K562 (cell line): ENCODE results near the gene SRP9. TPM values are rescaled to one million over a fixed set of nuclear protein-coding genes. Genes with fewer than 3 reads are reported as not detected.

Experiments
- ATAC-seq: fragments of 200-7000 bp; cut with Tn5 transposase; 3 replicates; pipeline ENCODE4 v1.9.1; 2020; ENCODE audit warnings: moderate library complexity
- BruUV-seq: library from RNA; stranded (reverse); fragments of 400-500 nt; replicated peaks from 2 replicates; lab custom pipeline; 2021; lab: Mats Ljungman, UMichigan
- CTCF ChIA-PET: fragments of 300-600 bp; formaldehyde crosslinking; extraction: SDS; loops from one replicate; lab custom pipeline; 2021; ENCODE audit warnings: low intra/inter-chr PET ratio; lab: Yijun Ruan, JAX
- POLR2A ChIA-PET: fragments of 300-600, 350-650 bp; sonication (Branson Sonifier 250); formaldehyde crosslinking; extraction: SDS; loops from one replicate; lab custom pipeline; 2021; ENCODE audit warnings: antibody characterized with exemption, inconsistent platforms; lab: Yijun Ruan, JAX
- DNase-seq, 4 experiments: peaks; one replicate each; pipeline versions ENCODE4 v3.0.0 to v3.0.0-alpha.2; 2011 to 2018; ENCODE audit warnings: low spot score in 3 of 4, mixed read lengths in 3 of 4; ENCODE audit errors: extremely low read depth in 1 of 4
- FAIRE-seq: peaks from 2 replicates; lab custom pipeline; 2011; peaks lifted over from hg19 to GRCh38; lab: Jason Lieb, UNC
- H2AFZ ChIP-seq: 2 replicates; pipeline ENCODE4 v1.6.0; 2011; ENCODE audit warnings: low read depth, low read length, control low read depth, inconsistent platforms
- H3K27ac ChIP-seq: fragments of 200-600 bp; 3 replicates; pipeline ENCODE4 v1.8.0; 2011; ENCODE audit warnings: low read depth, mild to moderate bottlenecking, control low read depth, inconsistent platforms, low read length, moderate library complexity, mixed read lengths; ENCODE audit errors: extremely low read depth
- H3K27me3 ChIP-seq, 2 experiments: fragments of 300-600 bp in 1 of 2; 2 replicates in 1 of 2; 3 replicates in 1 of 2; pipeline versions ENCODE4 v1.6.0 to v1.8.0; 2011; ENCODE audit warnings: inconsistent platforms in 2 of 2, low read length in 2 of 2, mild to moderate bottlenecking in 1 of 2, mixed read lengths in 1 of 2, moderate library complexity in 1 of 2; ENCODE audit not compliant: control insufficient read depth in 2 of 2, insufficient read depth in 2 of 2
- H3K36me3 ChIP-seq: fragments of 300-600 bp; 3 replicates; pipeline ENCODE4 v1.8.0; 2011; ENCODE audit warnings: mild to moderate bottlenecking, low read length, inconsistent platforms; ENCODE audit not compliant: control insufficient read depth, insufficient read depth
- H3K4me1 ChIP-seq, 2 experiments: fragments of 200-600 bp in 1 of 2; replicated peaks in 1 of 2; 2 replicates in 1 of 2; 3 replicates in 1 of 2; pipeline versions ENCODE4 v1.5.1 to v1.8.0; 2011; ENCODE audit warnings: inconsistent platforms in 2 of 2, low read length in 2 of 2, mild to moderate bottlenecking in 1 of 2, mixed read lengths in 1 of 2, moderate library complexity in 1 of 2; ENCODE audit not compliant: control insufficient read depth in 2 of 2, insufficient read depth in 2 of 2
- H3K4me2 ChIP-seq: 2 replicates; pipeline ENCODE4 v1.6.1; 2011; ENCODE audit warnings: low read length, control low read depth, inconsistent platforms, mixed read lengths; ENCODE audit not compliant: insufficient read depth
- H3K4me3 ChIP-seq: fragments of 200-600 bp; sonication (generic), shearing (Covaris generic); 2 replicates; pipeline ENCODE4 v1.5.1; 2016; ENCODE audit warnings: control low read depth, inconsistent platforms
- H3K79me2 ChIP-seq: fragments of 200-600 bp; 3 replicates; pipeline ENCODE4 v1.8.0; 2011; ENCODE audit warnings: low read length, inconsistent platforms; ENCODE audit not compliant: control insufficient read depth, insufficient read depth
- H3K9ac ChIP-seq, 2 experiments: 2 replicates each; pipeline versions ENCODE4 v1.6.0 to v1.6.1; 2011; ENCODE audit warnings: low read depth in 2 of 2, low read length in 2 of 2, control low read depth in 1 of 2, inconsistent platforms in 1 of 2, mild to moderate bottlenecking in 1 of 2, mixed read lengths in 1 of 2; ENCODE audit not compliant: insufficient read depth in 1 of 2
- H3K9me1 ChIP-seq: one replicate; pipeline ENCODE4 v1.6.0; 2011; ENCODE audit warnings: inconsistent platforms, mild to moderate bottlenecking, low read length, moderate library complexity; ENCODE audit not compliant: control insufficient read depth, insufficient read depth
- H3K9me3 ChIP-seq: replicated peaks from 2 replicates; pipeline ENCODE4 v1.5.1; 2011; ENCODE audit warnings: low read depth, low read length, inconsistent platforms; ENCODE audit not compliant: control insufficient read depth, insufficient read depth
- H4K20me1 ChIP-seq: replicated peaks from 2 replicates; pipeline ENCODE4 v1.6.1; 2011; ENCODE audit warnings: low read length, inconsistent platforms, mixed read lengths; ENCODE audit not compliant: control insufficient read depth, insufficient read depth
- CHCHD3 ChIP-seq: fragments of 250-450 bp; sonication (Bioruptor Pico); IDR thresholded peaks from 2 replicates; pipeline ENCODE4 v2.1.2; 2022; ENCODE audit warnings: mild to moderate bottlenecking
- DEAF1 ChIP-seq: fragments of 450-650 bp; formaldehyde crosslinking; IDR thresholded peaks from 2 replicates; pipeline ENCODE4 v1.4.0; 2020; ENCODE audit warnings: mild to moderate bottlenecking, moderate library complexity
- FOXP4 ChIP-seq: sonication (generic); formaldehyde crosslinking; IDR thresholded peaks from 2 replicates; pipeline ENCODE4 v1.8.0; 2022; ENCODE audit warnings: mild to moderate bottlenecking, missing genetic modification reagents, borderline replicate concordance
- NCOA1 ChIP-seq: fragments of 450-650 bp; IDR thresholded peaks from 2 replicates; pipeline ENCODE4 v1.6.1; 2016; ENCODE audit warnings: low read depth
- PHB ChIP-seq: fragments of 250-450 bp; sonication (Bioruptor Pico); IDR thresholded peaks from 2 replicates; pipeline ENCODE4 v1.5.0; 2021
- SREBF1 ChIP-seq: fragments of 150-350 bp; IDR thresholded peaks from 2 replicates; pipeline ENCODE4 v1.6.1; 2014; ENCODE audit warnings: antibody characterized with exemption, low read depth, low read length, borderline replicate concordance
- THRAP3 ChIP-seq: fragments of 450-650 bp; IDR thresholded peaks from 2 replicates; pipeline ENCODE4 v1.6.1; 2016; ENCODE audit warnings: mild to moderate bottlenecking, inconsistent platforms, borderline replicate concordance
- TRIM25 ChIP-seq: fragments of 450-650 bp; IDR thresholded peaks from 2 replicates; pipeline ENCODE4 v1.7.0; 2016; ENCODE audit warnings: borderline replicate concordance
- VEZF1 ChIP-seq: fragments of 200-800 bp; sonication (Bioruptor generic); IDR thresholded peaks from 2 replicates; pipeline ENCODE4 v1.6.1; 2017; ENCODE audit warnings: missing genetic modification characterization, missing compliant biosample characterization
- ZNF12 ChIP-seq: sonication (generic); formaldehyde crosslinking; IDR thresholded peaks from 2 replicates; pipeline ENCODE4 v1.4.0; 2020; ENCODE audit warnings: mild to moderate bottlenecking, missing genetic modification reagents
- ZNF253 ChIP-seq: fragments of 250-450 bp; sonication (Bioruptor Pico); conservative IDR thresholded peaks from 2 replicates; pipeline ENCODE4 v1.6.1; 2021; ENCODE audit warnings: mild to moderate bottlenecking
- ZNF77 ChIP-seq: fragments of 250-450 bp; sonication (Bioruptor Pico); IDR thresholded peaks from 2 replicates; pipeline ENCODE4 v1.5.0; 2020
- WGBS: fragments of 100-300 bp; shearing (Covaris generic); methylation state at CpG from one replicate; pipeline ENCODE4 v1.1.6; 2016; ENCODE audit warnings: low coverage, mixed read lengths; ENCODE audit not compliant: insufficient coverage; ENCODE audit errors: missing lambda C conversion rate; 5-methylcytosine and 5-hydroxymethylcytosine counted together
- in situ Hi-C: fragments of 300-500 bp; cut with MboI; formaldehyde crosslinking; loops from 4 replicates; pipeline ENCODE4 v1.15.0; 2018; ENCODE audit warnings: inconsistent platforms, mixed read lengths
- intact Hi-C: fragments of 100-400 bp; cut with micrococcal nuclease; formaldehyde crosslinking; loops from 2 replicates; pipeline ENCODE4 v1.14.2; 2022
- polyA plus RNA-seq, 8 experiments: library from polyadenylated mRNA; depleted of rRNA in 4 of 8; stranded (reverse) in 5 of 8; unstranded in 3 of 8; fragments of >200 nt; fragmentation: Nextera tagmentation in 2 of 8; fragmentation: Illumina TruSeq in 1 of 8; extraction: Ambion mirVana in 2 of 8; extraction: Trizol in 1 of 8; gene quantifications; 2 replicates each; pipeline versions ENCODE4 v1.2.1 to v1.2.3, GENCODE V29; 2011 to 2014; ENCODE audit warnings: inconsistent platforms in 1 of 8, missing spikeins in 1 of 8
- total RNA-seq, 7 experiments: library from RNA; depleted of rRNA in 6 of 7; stranded (reverse); fragments of >200 nt in 6 of 7; fragmentation: Illumina TruSeq in 2 of 7; extraction: Trizol in 2 of 7; gene quantifications; 2 replicates each; pipeline versions ENCODE4 v1.2.1 to v1.2.3, GENCODE V29; 2011 to 2021; ENCODE audit warnings: low replicate concordance in 1 of 7

Gene SRP9
- total and polyA plus RNA-seq, 9 of the 15 experiments (the other 6 are each of a cell fraction or from before 2014, with no cell fraction given): 273 to 1,892 (median 668) TPM

GRCh38 chr1:225762444-225762843 lies 15.2 kb upstream of the SRP9 start:
- WGBS: 20% methylated on average over 5 of the region's 5 CpGs
- CTCF ChIA-PET: no interaction called here
- H3K79me2 ChIP-seq: no peaks in the 10 kb centered on the region
- no peak overlapping the region for H3K4me2 ChIP-seq
- BruUV-seq: no TSS peak
- in situ Hi-C loops: no loop called here
- intact Hi-C loops: no loop called here
- H3K9ac ChIP-seq: no peak overlapping the region
- H3K36me3 ChIP-seq: no peaks in the 10 kb centered on the region
- no peaks in the 10 kb centered on the region for H4K20me1 ChIP-seq
- peaks cover 8 to 9% of the 10 kb centered on the region in 2 experiments for H3K4me1 ChIP-seq
- H3K27me3 ChIP-seq: peaks cover 9 to 19% of the 10 kb centered on the region in 2 experiments; a peak in 4 of 5 replicates
- no peak for TF ChIP-seq ZNF12 (CRISPR knock-in tag)
- TF ChIP-seq FOXP4 (CRISPR knock-in tag): no peak
- TF ChIP-seq CHCHD3 (CRISPR knock-in tag): no peak
- TF ChIP-seq VEZF1: no peak
- no peak for TF ChIP-seq NCOA1
- TF ChIP-seq THRAP3: no peak
- TF ChIP-seq ZNF77 (CRISPR knock-in tag): no peak
- no peak for TF ChIP-seq TRIM25
- TF ChIP-seq ZNF253: no peak
- no peak for TF ChIP-seq PHB (CRISPR knock-in tag)
- no peak for TF ChIP-seq DEAF1 (CRISPR knock-in tag)
- TF ChIP-seq SREBF1: no peak
- no peak overlapping the region for H3K4me3 ChIP-seq
- POLR2A ChIA-PET: interaction anchor here (0.6 to 1.5 kb wide), 4 partner anchors 15 to 267 kb away, joined by 3 to 6 read pairs (median 3); partner anchors contain the start of gene SRP9
- no peak for FAIRE-seq
- ATAC-seq: peak; percentile 18; the same call in 2 of the 3 replicates
- no peaks in the 10 kb centered on the region for H3K9me3 ChIP-seq
- no peak overlapping the region for H3K27ac ChIP-seq
- no peaks in the 10 kb centered on the region for H3K9me1 ChIP-seq
- peak overlapping the region; percentile 64 for H2AFZ ChIP-seq
- DNase-seq: peak in 1 of 4 experiments; percentile 17
